ENCODE measurements around the gene ME1. TPM values are rescaled to one million over a fixed set of nuclear protein-coding genes. Genes with fewer than 3 reads are reported as not detected.

The ME1 gene
- total RNA-seq, 1 donor from 2014 or later: 22.3 TPM

- H3K4me1 ChIP-seq: peaks cover 40% of the 10 kb centered on the region
- no peak for TF ChIP-seq CTCF (IDR thresholded peaks at IDR 0.05; ENCODE audit: borderline replicate concordance)
- H3K36me3 ChIP-seq: peaks cover 27% of the 10 kb centered on the region
- DNase-seq: no peak
- no peaks in the 10 kb centered on the region for H3K27me3 ChIP-seq (ENCODE audit: low read depth)
- no peak overlapping the region for H3K4me3 ChIP-seq
- no peaks in the 10 kb centered on the region for H3K9me3 ChIP-seq (replicated peaks)
- intact Hi-C loops (cut with micrococcal nuclease): no loop called here
- no peak overlapping the region for H3K27ac ChIP-seq (replicated peaks)
Observed at GRCh38 chr6:83190626-83191025, 240.2 kb downstream of the ME1 start.

GRCh38 chr6:83188501-83188900 is 242.3 kb downstream of the ME1 start:
- TF ChIP-seq CTCF (IDR thresholded peaks at IDR 0.05; ENCODE audit: borderline replicate concordance): no peak
- H3K27ac ChIP-seq (replicated peaks): no peak overlapping the region
- no peak overlapping the region for H3K4me3 ChIP-seq
- H3K9me3 ChIP-seq (replicated peaks): no peaks in the 10 kb centered on the region
- intact Hi-C loops (cut with micrococcal nuclease): no loop called here
- H3K4me1 ChIP-seq: peaks cover 26% of the 10 kb centered on the region
- no peaks in the 10 kb centered on the region for H3K27me3 ChIP-seq (ENCODE audit: low read depth)
- H3K36me3 ChIP-seq: peaks cover 42% of the 10 kb centered on the region
- no peak for DNase-seq

GRCh38 chr6:83185096-83185495 is 245.8 kb downstream of the ME1 start:
- TF ChIP-seq CTCF (IDR thresholded peaks at IDR 0.05; ENCODE audit: borderline replicate concordance): no peak
- H3K4me3 ChIP-seq: no peak overlapping the region
- H3K27me3 ChIP-seq (ENCODE audit: low read depth): no peaks in the 10 kb centered on the region
- DNase-seq: no peak
- peaks cover 63% of the 10 kb centered on the region for H3K36me3 ChIP-seq
- intact Hi-C loops (cut with micrococcal nuclease): no loop called here
- H3K4me1 ChIP-seq: peaks cover 15% of the 10 kb centered on the region
- no peak overlapping the region for H3K27ac ChIP-seq (replicated peaks)
- H3K9me3 ChIP-seq (replicated peaks): no peaks in the 10 kb centered on the region

GRCh38 chr6:83183082-83183828 is 247.6 kb downstream of the ME1 start:
- Histone ChIP-seq H3K4me1 (peaks cover 15% of the 10 kb centered on the region), H3K27ac (replicated peaks) (peak overlapping the region; percentile 7), H3K9me3 (replicated peaks) (no peaks in the 10 kb centered on the region), H3K36me3 (peaks cover 78% of the 10 kb centered on the region), H3K27me3 (ENCODE audit: low read depth) (no peaks in the 10 kb centered on the region), H3K4me3 (no peak overlapping the region)
- TF ChIP-seq CTCF (IDR thresholded peaks at IDR 0.05; ENCODE audit: borderline replicate concordance): no peak
- intact Hi-C loops (cut with micrococcal nuclease): no loop called here
- DNase-seq: no peak

GRCh38 chr6:83182114-83182513 is 248.7 kb downstream of the ME1 start:
- no peak for TF ChIP-seq CTCF (IDR thresholded peaks at IDR 0.05; ENCODE audit: borderline replicate concordance)
- intact Hi-C loops (cut with micrococcal nuclease): no loop called here
- Histone ChIP-seq H3K27ac (replicated peaks) (no peak overlapping the region), H3K4me1 (peaks cover 15% of the 10 kb centered on the region), H3K9me3 (replicated peaks) (no peaks in the 10 kb centered on the region), H3K36me3 (peaks cover 81% of the 10 kb centered on the region), H3K4me3 (no peak overlapping the region), H3K27me3 (ENCODE audit: low read depth) (no peaks in the 10 kb centered on the region)
- DNase-seq: no peak
